HG02588 (cell line): ENCODE measurements around the gene C10orf105.

Experiments used
- ATAC-seq: cut with Tn5 transposase; IDR thresholded peaks from one replicate; pipeline ENCODE4 v1.9.1; 2021; ENCODE audit warnings: mild to moderate bottlenecking, moderate library complexity; ENCODE audit not compliant: unreplicated experiment

The C10orf105 gene

GRCh38 chr10:71703577-71703976, 16.0 kb downstream of the C10orf105 start:
- ATAC-seq: no peak

- no peak for ATAC-seq
Observed at GRCh38 chr10:71701496-71702132, 18.0 kb downstream of the C10orf105 start.

GRCh38 chr10:71700731-71701368, 18.7 kb downstream of the C10orf105 start:
- no peak for ATAC-seq

GRCh38 chr10:71698737-71699136, 20.8 kb downstream of the C10orf105 start:
- no peak for ATAC-seq

GRCh38 chr10:71697938-71698709, 21.5 kb downstream of the C10orf105 start:
- no peak for ATAC-seq

GRCh38 chr10:71696628-71697326, 22.8 kb downstream of the C10orf105 start:
- ATAC-seq: no peak

GRCh38 chr10:71695502-71696476, 23.8 kb downstream of the C10orf105 start:
- ATAC-seq: no peak

GRCh38 chr10:71694567-71694968, 25.0 kb downstream of the C10orf105 start:
- peak; percentile 82 for ATAC-seq

- no peak for ATAC-seq
Observed at GRCh38 chr10:71694039-71694501, 25.5 kb downstream of the C10orf105 start.

GRCh38 chr10:71693377-71693776, 26.2 kb downstream of the C10orf105 start:
- ATAC-seq: no peak

- ATAC-seq: no peak
Observed at GRCh38 chr10:71692598-71693306, 26.8 kb downstream of the C10orf105 start.

GRCh38 chr10:71691405-71691804, 28.2 kb downstream of the C10orf105 start:
- ATAC-seq: no peak

- ATAC-seq: no peak
Observed at GRCh38 chr10:71690094-71690720, 29.4 kb downstream of the C10orf105 start.

- ATAC-seq: no peak
Observed at GRCh38 chr10:71688256-71688655, 31.3 kb downstream of the C10orf105 start.

- ATAC-seq: no peak
Observed at GRCh38 chr10:71687480-71687879, 32.1 kb downstream of the C10orf105 start.

- no peak for ATAC-seq
Observed at GRCh38 chr10:71687077-71687476, 32.5 kb downstream of the C10orf105 start.

- no peak for ATAC-seq
Observed at GRCh38 chr10:71685554-71686232, 33.9 kb downstream of the C10orf105 start.
